BJ (cell line): Measurements from ENCODE around the gene CHRNB1. TPM values are rescaled to one million over a fixed set of nuclear protein-coding genes. Genes with fewer than 3 reads are reported as not detected.

Experiments used
- CTCF ChIA-PET: fragments of 350-600 bp; formaldehyde crosslinking; extraction: SDS; loops from one replicate; lab custom pipeline; 2021; ENCODE audit warnings: antibody characterized with exemption, inconsistent platforms; lab: Yijun Ruan, JAX
- POLR2A ChIA-PET: fragments of 300-600 bp; sonication (Branson Sonifier 250); formaldehyde crosslinking; extraction: SDS; loops from one replicate; lab custom pipeline; 2021; ENCODE audit warnings: antibody characterized with exemption; lab: Charles Lee
- DNase-seq: peaks from one replicate; pipeline ENCODE4 v3.0.0-alpha.2; 2011; ENCODE audit warnings: low read depth
- H3K27me3 ChIP-seq: 2 replicates; pipeline ENCODE4 v1.6.0; 2011; ENCODE audit warnings: low read length; ENCODE audit not compliant: control insufficient read depth, insufficient read depth
- H3K36me3 ChIP-seq: 2 replicates; pipeline ENCODE4 v1.5.1; 2011; ENCODE audit warnings: low read length; ENCODE audit not compliant: control insufficient read depth, insufficient read depth
- H3K4me3 ChIP-seq: 2 replicates; pipeline ENCODE4 v1.5.1; 2011; ENCODE audit warnings: low read depth, mild to moderate bottlenecking, control low read depth, low read length
- polyA plus RNA-seq: library from polyadenylated mRNA; depleted of rRNA; stranded (reverse); fragments of >200 nt; gene quantifications from 2 replicates; pipeline ENCODE4 v1.2.3, GENCODE V29; 2011
- TF ChIP-seq, protein P1 (sequence below): IDR thresholded peaks from 2 replicates; pipeline ENCODE4 v1.5.1; 2011; ENCODE audit warnings: low read depth, mild to moderate bottlenecking, control low read depth, inconsistent platforms, low read length, moderate library complexity; ENCODE audit not compliant: insufficient read depth

CHRNB1 gene
- polyA plus RNA-seq, 1 experiment, result 6.8 TPM

GRCh38 chr17:7448461-7448860 is 3.6 kb downstream of the CHRNB1 start:
- TF ChIP-seq, protein P1, sequence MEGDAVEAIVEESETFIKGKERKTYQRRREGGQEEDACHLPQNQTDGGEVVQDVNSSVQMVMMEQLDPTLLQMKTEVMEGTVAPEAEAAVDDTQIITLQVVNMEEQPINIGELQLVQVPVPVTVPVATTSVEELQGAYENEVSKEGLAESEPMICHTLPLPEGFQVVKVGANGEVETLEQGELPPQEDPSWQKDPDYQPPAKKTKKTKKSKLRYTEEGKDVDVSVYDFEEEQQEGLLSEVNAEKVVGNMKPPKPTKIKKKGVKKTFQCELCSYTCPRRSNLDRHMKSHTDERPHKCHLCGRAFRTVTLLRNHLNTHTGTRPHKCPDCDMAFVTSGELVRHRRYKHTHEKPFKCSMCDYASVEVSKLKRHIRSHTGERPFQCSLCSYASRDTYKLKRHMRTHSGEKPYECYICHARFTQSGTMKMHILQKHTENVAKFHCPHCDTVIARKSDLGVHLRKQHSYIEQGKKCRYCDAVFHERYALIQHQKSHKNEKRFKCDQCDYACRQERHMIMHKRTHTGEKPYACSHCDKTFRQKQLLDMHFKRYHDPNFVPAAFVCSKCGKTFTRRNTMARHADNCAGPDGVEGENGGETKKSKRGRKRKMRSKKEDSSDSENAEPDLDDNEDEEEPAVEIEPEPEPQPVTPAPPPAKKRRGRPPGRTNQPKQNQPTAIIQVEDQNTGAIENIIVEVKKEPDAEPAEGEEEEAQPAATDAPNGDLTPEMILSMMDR, result no peak
- H3K4me3 ChIP-seq, result no peak overlapping the region
- H3K36me3 ChIP-seq, result no peaks in the 10 kb centered on the region
- H3K27me3 ChIP-seq, result peaks cover 15% of the 10 kb centered on the region
- POLR2A ChIA-PET, result no interaction called here
- CTCF ChIA-PET, result interaction anchor here (1.1 kb wide), 1 partner anchor 19 kb away, joined by 3 read pairs; no protein-coding TSS in a partner anchor
- no peak for DNase-seq

DNA sequence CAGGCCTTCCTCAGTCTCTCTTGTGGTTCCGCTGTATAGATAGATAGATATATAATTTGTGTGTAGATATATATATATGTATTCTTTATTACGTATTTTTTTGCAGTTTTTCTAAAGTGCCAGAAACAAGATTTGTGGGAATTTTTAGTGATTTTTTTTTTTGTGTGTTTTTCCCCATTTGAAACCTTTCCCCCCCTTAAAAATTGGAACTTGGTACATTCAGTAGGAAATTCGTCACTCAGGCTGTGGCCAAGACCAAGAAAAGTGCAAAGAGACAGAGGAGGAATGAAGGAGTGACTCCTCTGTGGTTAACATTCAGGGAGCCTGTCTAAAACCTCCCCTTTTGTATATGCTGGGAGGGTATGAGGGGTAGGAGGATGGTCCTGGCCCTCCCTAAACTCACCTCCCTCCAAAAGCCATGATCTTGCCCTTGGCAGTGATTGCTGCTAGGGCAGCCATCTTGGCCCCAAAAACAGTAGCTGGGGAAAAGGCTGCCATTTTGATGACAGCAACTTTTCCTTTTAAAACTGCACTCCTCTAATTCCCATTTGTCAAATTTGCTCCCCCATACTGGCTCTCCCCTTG is 15.2 kb downstream of the CHRNB1 start:
- H3K4me3 ChIP-seq, result no peak overlapping the region
- no peak for DNase-seq
- H3K36me3 ChIP-seq, result peaks cover 26% of the 10 kb centered on the region
- ChIA-PET POLR2A (no interaction called here), CTCF (interaction anchor here (0.9 to 1.3 kb wide), 2 partner anchors 15 to 23 kb away, joined by 4 read pairs; partner anchors contain the start of gene CHRNB1)
- H3K27me3 ChIP-seq, result no peaks in the 10 kb centered on the region
- TF ChIP-seq, protein P1, result no peak

DNA sequence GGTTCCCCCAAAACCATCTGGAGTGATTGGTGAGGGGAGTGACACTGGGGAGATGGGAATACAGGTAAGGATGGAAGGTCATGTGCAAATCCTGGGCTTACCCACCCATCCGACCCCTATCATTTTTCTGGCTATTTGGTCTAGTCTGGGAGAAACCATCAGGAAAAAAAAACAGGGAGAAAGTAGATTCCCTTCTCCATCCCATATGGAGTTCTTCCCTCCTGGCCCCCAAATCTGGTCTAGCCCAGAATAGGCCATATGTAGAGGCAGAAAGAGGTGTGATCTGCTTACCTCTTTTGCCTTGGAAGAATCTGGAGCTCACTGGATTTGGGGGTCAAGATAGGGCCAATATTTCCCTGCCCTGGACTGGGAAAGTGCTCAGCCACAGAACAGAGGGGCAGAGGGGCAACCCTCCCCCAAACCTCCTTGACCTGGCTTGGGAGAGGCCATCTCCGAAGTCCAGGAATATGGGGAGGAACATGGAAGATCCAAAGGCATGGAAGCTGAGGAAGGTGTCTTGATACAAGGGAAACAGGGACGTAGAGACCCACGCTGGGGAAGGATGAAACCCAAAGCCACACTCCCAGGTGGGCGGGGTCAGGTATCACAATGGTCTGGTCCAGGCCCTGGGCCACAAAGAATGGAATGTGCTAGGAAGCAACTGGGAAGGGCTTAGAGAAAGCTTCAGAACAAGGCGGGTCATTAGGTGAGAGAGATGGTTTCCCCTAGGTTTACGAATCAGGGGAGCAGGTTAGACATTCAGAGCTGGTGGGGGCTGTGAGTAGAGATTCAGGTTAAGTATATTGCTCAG is 16.2 kb downstream of the CHRNB1 start:
- Histone ChIP-seq H3K27me3 (no peaks in the 10 kb centered on the region), H3K4me3 (no peak overlapping the region), H3K36me3 (peaks cover 31% of the 10 kb centered on the region)
- ChIA-PET POLR2A (no interaction called here), CTCF (interaction anchor here (0.8 to 1.3 kb wide), 3 partner anchors 16 to 33 kb away, joined by 3 to 6 read pairs (median 4); partner anchors contain the start of gene CHRNB1)
- TF ChIP-seq, protein P1, result no peak
- DNase-seq, result no peak

DNA sequence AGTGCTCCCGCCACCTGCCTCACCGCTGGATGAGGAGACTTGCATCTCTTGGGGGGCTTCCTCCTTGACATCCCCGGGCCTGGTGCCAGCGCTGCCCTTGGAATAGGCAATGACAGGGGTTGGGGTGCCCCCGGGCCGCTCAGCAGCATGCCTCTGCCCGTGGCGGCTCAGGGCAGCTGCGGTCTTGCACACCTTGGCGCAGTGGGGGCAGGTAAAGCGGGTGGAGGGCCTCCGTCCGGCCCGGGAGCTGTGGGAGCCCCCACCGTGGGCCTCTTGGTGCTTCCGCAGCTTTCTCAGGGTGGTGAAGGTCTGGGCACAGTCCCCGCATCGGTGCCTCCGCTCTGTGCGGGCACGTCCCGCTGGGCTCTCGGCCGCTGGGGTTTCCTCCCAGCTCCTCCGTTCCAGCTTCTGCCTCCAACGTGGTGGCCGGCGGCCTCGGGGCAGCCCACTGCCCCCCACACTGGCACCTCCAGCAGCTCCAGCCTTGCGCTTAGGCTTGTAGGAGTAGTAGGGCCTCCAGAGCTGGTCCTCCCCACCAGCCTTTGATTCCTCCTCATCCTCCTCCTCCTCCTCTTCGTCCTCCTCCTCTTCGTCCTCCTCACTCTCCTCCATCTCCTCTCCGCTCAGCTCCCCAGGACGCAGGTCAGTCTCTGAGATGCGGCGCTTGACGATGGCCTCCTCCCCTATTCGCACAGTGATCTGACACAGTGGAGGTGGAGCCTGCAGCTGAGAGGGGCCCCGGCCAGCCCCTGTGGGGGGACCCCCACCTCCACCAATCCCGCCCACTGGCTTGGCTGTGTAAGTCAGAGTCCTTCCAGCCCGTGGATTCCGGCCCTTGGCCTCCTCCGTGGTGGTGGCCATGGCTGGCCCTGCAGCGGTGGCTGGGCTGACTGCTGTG is 17.9 kb downstream of the CHRNB1 start:
- no peaks in the 10 kb centered on the region for H3K27me3 ChIP-seq
- TF ChIP-seq, protein P1, result no peak
- peaks cover 41% of the 10 kb centered on the region for H3K36me3 ChIP-seq
- DNase-seq, result no peak
- POLR2A ChIA-PET, result no interaction called here
- H3K4me3 ChIP-seq, result no peak overlapping the region
- CTCF ChIA-PET, result interaction anchor here (0.9 to 1.2 kb wide), 2 partner anchors 51 to 98 kb away, joined by 3 read pairs; no protein-coding TSS in a partner anchor
